SHP77 (cell line): Measurements from ENCODE around the gene NFX1.
"Not testable (repeated sequence)": the region's sequence is repeated elsewhere in the genome, so short reads cannot be mapped to it uniquely, and the experiment has no call there.

ENCODE experiments used
- DNase-seq, 2 experiments: peaks; one replicate each; lab custom pipeline; 2025; lab: John Stamatoyannopoulos, UW

NFX1 gene

DNA sequence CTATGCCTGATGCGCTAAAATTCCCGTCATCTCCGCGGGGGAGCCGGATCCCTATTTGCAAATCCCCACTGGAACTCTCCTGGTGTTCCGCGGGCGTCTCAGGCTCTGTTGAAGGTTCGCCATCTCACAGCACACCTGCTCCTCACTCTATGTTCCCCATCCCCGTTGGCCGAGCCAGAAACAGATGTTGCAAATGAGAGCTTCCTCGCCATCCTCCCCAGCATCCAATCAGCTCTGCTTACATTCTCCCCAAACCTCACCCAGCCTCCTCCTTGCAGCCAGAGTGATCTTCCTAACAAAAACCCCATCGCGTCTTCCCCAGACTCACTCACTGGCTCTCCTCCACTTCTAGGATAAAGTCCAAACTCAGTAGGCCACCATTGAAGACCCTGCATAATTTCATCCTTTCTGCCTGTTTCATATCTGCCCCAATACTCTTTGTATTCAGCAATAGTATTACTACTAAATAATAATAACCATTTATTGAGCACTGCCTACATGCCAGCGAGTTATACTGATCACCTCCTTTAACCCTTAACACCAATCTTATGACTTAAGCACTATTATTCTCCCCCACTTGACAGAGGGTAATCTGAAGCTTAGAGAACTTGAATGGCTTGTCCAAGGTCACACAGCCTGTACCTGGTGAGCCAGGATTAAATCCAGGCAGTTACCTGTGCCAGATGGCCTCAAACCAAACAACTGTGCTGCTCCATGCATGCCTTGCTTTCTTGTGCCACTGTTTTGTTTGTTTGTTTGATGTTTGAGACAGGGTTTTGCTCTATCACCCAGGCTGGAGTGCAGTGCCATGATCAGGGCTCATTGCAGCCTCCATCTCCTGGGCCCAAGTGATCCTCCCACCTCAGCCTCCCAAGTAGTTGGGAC, 98.0 kb downstream of the NFX1 start:
- no peak for DNase-seq

DNA sequence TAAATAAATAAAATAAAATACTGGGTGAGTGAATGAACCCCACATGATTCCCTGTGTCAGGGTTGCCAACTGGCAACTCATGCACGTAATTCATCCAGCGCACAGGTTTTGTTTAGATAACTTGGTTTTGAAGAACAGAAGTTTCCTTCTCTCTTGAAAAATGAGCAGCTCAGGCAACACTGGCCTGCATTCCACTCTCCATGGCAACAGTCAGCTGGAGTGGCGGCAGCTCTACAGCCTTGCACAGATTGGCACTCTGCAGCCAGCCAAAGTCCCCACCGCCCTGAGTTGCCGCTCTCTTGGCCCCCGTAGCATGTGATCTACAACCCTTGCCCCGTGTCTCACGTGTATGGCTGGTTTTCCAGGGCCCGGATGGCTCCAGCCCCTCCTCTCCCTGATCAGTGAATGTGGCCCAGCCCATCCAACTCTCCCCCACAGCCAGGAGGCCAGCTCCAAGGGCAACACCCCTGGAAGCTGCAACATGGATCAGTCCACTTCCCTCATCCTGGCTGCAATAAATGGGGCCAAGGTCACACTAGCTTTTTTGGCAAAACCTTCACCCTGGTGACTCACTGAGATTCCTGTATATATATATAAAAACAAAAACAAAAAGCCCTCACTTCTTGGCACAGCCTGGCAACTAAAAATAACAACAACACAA, 100.9 kb downstream of the NFX1 start:
- DNase-seq: peak in 1 of 2 experiments; percentile 30

DNA sequence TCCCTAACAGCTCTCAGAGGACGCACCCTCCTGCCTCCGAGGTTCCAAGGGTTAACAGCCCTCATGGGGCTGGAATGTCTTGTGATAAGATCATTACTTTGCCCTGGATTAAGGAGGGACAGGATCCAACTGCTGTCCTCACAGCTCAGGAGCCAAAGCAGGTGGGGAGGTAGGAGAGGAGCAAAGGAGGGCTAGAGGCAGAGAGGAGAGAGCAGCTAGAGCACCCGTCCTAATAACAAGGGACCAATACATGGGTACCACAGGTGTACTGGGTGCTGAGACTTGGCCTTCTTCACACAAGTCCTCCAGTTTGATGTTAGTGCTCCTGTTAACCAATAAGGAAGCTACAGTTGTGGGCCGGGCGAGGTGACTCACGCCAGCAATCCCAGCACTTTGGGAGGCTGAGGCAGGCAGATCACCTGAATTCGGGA, 102.3 kb downstream of the NFX1 start:
- not testable (repeated sequence) for DNase-seq

DNA sequence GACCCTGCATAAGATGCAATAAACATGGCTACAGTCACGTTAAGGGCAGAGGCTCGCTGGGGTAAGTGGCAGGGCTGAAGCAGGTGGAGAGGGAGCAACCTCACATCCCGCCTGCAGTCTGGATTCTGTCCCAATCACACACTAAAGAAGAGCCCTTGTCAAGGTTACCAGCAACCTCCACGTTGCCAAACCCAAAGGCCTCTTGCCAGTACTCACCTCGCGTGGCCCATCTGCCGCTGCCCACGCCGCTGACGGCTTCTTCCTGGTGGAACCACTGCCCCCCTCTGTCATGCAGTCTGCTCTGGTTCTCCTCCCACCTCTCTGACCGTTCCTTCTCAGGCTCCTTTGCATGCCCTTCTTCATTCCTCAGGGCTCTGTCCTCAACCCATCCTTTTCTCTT, 103.3 kb downstream of the NFX1 start:
- no peak for DNase-seq

DNA sequence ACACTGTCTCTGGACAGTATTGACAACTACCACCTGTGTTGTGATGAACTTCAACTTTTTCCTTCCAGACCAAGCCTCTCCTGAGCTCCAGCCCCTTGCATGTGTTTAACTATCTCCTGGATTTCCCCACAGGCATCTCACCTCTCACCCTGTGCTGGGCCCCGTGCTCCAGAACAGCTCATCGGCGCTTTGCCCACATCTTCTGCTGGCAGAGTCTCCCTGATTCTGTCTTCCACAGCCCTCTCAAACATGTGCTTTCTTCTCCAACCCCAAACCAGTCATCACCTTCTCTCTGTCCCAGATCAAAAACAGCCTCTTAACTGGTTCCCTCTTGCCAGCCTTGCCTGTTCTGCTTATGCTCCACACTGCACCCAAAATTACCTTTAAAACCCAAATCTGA, 103.7 kb downstream of the NFX1 start:
- DNase-seq: not testable (repeated sequence)

DNA sequence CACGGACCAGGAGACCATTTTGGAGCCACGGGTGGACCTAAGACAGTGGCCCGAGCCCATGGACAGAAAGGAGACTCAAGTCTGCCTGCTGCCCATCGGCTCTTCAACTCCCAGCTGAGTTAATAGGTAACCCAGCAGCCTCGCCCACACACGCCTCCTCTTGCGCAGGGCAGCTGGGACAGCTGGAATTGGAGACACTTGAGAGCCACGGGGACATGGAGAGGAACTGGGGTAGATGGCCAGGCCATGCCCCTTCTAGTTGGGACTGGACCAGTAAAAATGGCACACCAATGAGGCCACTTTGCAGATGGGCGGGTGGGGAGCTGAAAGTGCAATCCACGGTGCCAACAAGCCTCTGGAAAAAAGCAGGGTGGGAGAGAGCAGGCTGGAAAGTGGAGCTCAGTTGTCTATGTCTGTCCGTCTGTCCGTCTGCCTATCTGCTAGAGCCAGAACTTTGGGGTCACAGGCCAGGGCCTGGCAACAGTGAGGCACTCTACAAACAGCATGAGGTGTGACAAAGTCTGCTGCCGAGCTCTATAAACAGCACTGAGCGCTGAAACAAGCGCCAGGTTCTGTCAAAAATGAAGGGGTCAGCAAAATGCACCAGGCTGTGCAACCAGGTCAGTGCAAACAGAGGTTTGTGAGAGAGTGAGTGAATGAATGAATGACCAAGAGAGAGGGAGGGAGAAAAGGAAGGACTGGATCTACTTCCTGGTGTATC, 105.0 kb downstream of the NFX1 start:
- not testable (repeated sequence) for DNase-seq

DNA sequence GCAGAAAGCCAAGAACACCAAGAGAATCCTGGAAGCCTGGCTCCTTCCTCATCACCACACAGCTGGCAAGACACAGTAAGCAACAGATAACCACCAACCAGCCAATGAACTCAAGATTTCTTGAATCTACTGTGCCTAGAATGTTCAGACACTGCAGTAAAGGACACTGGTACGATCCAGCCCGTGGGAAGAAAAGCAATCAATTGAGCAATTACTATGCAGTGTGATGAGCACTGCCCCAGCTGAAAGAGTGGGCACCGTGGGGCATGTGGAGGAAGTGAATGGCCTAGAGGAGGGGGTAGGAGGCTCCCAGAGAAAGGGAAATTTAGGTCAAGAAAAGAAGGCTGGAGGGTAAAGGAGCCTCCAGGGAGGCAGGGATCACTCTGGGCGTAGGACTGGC, 107.5 kb downstream of the NFX1 start:
- not testable (repeated sequence) for DNase-seq

DNA sequence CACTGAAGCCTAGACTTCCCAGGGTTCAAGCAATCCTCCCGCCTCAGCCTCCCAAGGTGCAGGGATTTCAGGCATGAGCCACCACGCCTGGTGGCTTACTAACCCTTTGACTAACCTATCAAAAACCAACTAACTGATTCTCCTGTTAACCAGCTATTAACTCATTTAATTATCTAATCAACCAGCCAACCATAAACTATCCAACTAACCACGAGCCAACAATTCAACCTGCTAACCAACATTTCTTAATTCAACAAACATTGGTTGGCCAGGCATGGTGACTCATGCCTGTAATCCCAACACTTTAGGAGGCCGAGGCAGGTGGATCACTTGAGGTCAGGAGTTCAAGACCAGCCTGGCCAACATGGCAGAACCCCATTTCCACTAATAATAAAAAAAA, 108.7 kb downstream of the NFX1 start:
- not testable (repeated sequence) for DNase-seq

DNA sequence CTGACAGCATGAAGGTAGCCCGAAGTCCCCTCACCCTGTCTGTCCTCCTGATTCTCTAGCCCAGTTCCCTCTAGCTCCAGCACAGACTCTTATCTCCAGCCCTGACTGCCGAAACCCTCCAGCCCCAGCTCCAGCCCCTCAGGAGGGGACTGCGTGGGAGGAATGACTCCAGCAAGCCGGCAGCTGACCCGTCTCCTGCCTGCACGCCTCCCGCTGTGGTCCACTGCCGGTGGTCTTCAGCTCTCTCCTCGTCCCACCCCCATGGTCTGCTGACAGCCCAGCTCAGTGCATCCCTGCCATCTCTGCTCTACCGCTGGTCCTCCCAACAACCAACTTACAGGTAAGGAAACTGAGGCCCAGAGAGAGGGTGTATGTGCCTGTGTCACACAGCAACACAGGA, 111.5 kb downstream of the NFX1 start:
- DNase-seq: not testable (repeated sequence)

DNA sequence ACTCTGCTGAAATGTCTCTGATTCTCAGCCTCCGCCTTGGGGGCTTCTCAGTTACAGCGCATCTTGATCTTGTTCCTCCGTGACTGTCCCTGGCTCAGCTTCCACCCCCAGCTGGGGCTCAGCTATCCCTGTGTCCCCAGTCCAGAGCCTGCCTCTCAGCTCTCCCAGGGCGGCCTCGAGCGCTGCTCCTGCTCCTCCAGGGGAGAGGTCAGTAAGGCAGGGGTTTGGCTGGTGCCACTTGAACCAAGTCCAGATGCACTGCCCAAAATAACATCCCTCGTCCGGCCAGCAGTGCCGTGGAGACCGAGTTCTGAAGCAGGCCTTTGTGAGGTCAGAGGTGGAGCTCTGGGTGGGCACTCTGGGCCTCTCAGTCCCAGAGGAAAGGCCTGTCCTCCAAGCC, 112.1 kb downstream of the NFX1 start, which contains the start of gene AQP7:
AQP7 (minus strand) TSS at position 198 of the 400 bp plus-strand sequence. CDS start 1,306 bp downstream, outside the sequence.
- not testable (repeated sequence) for DNase-seq

DNA sequence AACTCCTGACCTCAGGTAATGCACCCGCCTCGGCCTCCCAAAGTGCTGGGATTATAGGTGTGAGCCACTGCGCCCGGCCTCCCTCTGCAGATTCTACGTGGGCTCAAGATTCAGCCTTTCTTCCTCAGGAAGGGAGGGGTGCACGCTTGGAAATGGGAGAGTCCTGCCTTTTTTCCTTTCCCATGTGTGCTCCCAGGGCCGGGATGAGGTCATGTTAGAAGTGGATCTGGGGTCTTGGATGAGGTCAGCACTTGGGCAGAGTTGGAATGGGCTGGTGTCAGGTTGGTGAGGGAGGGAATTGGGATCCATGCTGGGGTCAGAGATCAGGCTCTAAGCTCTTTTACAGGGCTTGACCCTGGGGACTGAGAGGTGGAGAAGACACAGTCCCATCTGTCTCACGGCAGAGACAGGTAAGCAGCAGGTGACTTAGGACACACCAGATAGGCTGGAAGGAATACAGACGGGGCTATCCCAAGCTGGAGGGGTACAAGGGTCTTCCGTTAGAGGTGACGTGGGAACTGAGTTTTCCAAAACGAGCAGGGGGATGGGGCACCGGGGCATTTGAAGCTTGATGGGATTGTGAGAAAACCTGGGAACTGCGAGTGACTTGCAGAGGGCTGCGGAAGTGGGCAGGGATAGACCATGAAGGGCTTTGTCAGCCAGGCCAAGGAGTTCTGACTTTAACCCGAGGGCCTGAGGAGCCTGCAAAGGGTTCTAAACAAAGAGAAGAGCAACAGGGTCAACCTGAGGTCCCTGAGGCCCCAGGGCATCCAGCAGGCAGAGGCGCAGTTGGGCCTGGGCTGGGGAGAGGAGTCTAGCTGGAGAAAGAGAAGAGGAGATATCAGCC, 113.8 kb downstream of the NFX1 start:
- no peak for DNase-seq

DNA sequence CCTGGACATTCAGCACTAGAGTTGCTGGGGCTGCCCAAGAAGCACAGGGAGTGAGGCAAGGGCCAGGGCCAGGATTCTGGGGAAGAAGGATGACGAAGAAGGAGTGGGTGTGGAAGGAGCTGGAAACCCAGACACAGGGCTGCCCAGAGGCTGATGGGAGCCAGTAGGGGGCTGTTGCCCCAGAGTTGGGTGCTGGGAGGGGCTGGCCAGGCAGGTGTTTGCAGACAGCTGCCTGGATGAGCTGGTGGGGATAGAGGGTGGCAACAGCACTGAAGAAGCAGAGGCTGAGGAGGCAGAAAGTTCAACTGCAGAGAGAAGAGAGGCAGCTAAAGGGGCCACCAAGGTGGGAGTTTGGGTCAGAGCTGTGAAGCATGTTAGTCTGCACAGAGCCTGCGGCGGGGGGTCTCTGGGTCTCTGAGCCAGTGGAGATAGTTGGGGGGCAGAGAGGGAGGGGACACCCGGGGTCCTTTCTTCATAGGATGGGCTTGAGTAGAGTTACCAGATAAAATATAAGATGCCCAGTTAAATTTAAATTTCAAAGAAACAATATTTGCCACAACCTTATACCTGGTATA, 114.6 kb downstream of the NFX1 start:
- peak in 1 of 2 experiments; percentile 24 for DNase-seq

DNA sequence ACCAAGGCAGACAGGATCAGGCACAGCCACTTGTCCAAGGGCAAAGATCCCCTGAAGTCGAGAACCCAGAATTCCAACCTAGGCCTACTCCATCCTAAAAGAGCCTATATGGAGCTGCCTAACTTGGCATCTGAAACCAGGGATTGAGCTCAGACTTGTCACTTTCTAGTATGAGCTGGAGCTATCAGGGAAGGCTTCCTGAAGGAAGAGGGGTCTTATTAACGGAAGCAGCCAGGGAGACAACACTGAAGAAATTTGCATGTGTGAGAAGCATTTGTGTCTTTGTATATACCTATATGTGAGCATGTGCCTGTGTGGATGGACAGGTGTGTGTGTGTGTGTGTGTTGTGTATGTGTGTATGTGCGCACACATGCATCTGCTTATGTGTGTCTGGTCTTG, 116.7 kb downstream of the NFX1 start:
- no peak for DNase-seq

DNA sequence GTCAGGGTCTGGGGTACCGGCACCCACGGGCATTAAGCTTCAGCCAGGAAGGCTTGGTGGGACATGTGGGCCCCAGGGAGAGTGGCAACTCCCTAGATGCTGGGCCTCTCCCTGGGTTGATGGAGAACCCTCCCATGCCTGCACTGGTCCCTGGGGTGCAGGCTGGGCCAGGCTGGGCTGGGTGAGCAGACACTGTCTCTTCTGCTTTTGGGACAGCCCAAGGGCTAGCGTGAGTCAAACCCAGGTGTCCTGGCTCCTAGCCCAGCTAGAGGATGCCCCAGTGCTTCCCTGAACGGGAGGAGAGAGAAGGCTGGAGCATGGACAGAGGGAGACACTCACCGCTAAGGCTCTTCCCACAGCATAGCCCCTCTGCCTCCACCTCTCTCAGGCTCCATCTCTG, 117.8 kb downstream of the NFX1 start:
- DNase-seq: no peak

DNA sequence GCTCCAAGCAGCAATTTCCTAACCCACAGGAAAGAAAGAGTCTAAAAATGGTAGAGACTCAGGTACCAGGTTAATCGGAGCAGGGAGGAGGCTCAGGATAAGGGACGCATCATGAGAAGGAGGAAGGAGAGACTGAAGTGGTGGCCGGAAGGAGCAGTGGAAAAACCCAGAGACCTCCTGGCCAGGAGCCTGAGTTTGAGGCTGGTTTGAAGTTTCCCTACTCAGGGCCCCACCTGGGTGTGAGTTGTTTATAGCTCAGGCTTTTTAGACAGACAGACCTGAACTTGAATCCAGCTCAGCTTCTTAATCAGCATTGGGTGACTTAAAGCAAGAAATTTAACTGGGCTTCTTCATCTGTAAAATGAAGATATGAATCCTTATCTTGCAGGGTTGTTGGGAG, 124.0 kb downstream of the NFX1 start:
- no peak for DNase-seq

DNA sequence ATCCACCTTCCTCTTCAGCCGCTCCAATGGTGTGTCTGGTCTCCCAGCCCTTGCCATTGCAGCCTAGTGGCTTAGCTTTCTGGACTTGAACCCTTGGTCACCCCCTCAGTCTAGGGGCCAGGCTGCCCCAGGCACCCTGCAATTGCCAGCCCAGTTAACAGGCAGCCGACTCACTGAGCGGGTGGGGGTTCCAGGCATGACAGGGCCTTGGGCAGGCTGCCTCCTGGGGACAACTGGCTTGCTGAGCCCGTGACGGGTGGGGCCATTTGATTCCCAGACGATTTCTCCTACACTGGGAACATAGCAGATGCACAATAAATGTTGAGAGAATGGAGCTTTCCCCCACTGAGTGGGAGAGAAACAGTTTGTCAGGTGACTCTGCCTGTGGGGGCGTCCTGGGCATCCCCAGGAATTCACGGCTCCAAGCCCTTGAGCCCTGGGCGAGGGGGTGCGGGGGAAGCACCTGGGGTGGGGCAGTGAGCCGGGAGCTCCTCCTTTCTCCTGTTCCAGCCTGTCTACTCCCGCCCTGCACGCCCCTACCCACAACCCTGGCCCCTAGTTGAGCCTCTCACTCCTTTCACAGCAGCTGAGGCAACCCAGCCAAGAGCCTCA, 124.7 kb downstream of the NFX1 start:
- DNase-seq: no peak

DNA sequence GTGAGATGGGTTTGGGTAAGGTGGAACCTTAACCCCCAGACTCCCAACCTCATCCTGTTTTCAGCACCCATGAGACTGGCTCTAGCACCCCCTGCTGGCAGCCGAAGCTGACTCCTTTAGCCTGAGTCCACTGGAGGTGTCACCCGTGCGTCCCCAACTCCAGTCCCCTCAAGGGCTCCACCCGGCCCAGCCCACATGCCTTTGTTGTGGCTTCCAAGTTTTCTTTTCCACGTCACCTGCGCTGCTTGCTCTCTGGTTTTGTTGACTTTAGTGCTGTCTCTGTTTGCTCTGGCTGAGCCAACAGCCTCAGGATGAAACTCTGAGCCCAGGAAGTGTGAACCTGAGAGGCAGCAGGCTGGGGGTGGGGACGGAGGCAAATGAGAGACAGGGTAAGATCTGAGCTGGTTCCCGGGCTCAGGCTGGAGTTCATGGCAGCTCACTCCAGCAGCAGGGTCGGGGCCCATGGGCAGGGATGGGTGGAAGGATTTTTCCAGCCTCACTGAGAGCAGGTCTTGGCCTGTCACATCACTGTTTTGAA, 125.3 kb downstream of the NFX1 start:
- peak; percentile 69 to 75 for DNase-seq

DNA sequence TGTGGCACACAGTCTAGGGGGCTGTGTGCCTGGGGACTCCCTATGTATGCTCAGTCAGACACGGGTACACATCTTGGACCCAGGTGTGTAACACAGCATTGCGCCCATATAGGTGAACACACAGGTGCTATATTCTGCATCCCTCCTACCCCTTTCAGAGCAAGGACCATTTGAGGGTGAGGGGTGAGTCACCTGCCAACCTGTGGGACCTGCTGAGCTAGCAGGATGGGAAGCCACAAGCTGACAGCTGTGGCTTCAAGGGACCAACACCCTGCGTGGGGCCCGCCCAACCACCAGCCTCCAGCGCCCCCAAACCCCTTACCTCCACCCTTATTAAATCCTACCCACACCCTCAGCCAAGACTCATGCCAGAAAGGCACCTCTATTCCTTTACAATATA, 126.7 kb downstream of the NFX1 start:
- no peak for DNase-seq

DNA sequence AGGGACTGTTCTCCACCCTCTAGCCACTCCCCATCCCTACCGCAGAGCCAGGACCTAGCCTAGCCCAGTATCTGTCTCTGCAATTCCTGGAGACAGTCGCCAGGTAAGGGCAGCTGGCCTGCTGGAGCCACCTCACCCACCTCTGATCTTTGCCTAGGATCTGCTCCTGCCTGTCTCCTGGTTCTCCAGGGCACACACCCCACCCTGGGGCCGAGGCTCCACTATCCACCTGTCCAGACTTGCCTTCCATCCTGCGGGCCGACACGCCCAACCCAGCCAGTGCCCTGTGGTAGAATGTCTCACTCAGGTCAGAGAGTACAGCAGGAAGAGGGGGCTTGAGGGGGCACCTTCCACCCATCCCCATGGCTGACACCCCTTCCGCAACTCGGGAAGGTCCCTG, 127.8 kb downstream of the NFX1 start:
- DNase-seq: no peak

DNA sequence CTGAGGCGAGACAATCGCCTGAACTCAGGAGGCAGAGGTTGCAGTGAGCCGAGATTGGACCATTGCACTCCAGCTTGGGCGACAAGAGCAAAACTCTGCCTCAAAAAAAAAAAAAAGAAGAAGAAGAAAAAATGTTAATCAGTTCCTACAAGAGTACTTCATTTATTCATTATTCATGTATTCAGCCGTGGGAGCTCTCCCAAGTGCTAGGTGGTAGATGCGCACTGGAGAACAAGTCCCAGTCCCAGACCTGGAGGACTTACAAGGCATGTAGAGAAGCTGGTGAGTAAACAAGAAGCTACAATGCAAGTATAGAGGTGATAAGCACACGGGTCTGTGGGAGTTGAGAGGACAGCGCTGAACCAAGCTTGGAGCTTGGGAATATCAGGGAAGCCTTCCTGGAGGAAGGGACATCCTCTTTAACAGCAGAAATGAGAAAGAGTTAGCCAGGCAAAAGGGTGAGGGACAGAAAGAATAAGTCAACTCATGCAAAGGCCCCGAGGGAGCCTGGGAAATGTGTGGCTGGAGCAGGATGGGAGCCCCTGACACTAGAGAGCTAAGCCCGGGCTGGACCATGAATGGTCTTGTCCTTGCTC, 129.5 kb downstream of the NFX1 start:
- DNase-seq: no peak
